Right ventricle myocardium superior (tissue), 1 donor: Measurements from ENCODE around the gene CYP26B1. TPM values are rescaled to one million over a fixed set of nuclear protein-coding genes. Genes with fewer than 3 reads are reported as not detected.
"Not testable (repeated sequence)": the region's sequence is repeated elsewhere in the genome, so short reads cannot be mapped to it uniquely, and the experiment has no call there.

Experiments used
- ATAC-seq: fragments of 200-7000 bp; cut with Tn5 transposase; one replicate; pipeline ENCODE4 v1.9.1; 2020; ENCODE audit warnings: mild to moderate bottlenecking; ENCODE audit not compliant: poor library complexity
- DNase-seq: peaks from one replicate; pipeline ENCODE4 v3.0.0-alpha.2; 2020
- intact Hi-C: fragments of 100-400 bp; cut with DNase I; formaldehyde crosslinking; loops from one replicate; pipeline ENCODE4 v1.11.2; 2022
- total RNA-seq: library from RNA; stranded (reverse); fragmentation: NEBNext Ultra II Directional; extraction: Animal tissue kit (Norgen Biotek cat#: 25700); gene quantifications from one replicate; pipeline ENCODE4 v1.2.1, GENCODE V29; 2021
- donor health status: DM: no; HTN: yes; CAD: no; lungs with severe emphysema.

CYP26B1 gene
- total RNA-seq, 1 donor from 2014 or later: 4.4 TPM

DNA sequence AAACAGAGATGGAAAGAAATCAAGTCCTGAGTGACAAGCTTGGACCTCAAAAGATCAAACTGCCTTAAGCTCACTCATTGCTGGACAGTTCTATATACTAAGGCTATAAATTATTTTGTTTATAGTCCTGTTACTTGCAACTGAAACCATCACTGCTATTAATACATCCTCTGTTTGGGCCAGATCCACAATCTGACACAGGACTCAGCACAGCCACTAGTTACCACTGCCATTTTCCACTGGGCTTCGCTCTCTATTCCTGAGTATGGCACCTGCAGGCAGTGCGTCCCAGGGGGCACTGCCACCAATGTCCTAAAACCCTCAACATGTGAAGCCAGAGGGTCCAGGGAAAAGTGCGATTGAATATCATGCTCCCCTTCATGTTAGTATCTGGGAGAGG lies 52.3 kb downstream of the CYP26B1 start:
- intact Hi-C loops: no loop called here
- ATAC-seq (no peak), DNase-seq (no peak)

DNA sequence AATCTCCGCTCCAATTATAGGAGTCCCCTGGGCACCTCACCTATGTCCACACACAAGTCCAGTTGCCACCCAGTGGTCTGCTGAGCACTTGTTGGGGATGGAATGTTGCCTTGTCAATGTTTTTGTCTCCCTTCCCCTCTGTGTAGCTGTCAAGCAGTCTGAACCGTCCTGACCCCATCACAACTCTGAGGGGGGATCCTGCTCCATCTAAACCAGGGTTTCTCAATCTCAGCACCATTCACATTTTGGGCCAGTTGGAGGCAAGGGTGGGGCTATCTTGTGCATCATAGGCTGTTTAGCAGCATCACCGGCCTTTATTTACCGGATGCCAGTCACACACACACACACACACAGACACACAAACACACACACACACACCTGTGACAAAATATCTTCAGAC lies 53.0 kb downstream of the CYP26B1 start:
- ATAC-seq (no peak), DNase-seq (no peak)
- intact Hi-C loops: no loop called here

DNA sequence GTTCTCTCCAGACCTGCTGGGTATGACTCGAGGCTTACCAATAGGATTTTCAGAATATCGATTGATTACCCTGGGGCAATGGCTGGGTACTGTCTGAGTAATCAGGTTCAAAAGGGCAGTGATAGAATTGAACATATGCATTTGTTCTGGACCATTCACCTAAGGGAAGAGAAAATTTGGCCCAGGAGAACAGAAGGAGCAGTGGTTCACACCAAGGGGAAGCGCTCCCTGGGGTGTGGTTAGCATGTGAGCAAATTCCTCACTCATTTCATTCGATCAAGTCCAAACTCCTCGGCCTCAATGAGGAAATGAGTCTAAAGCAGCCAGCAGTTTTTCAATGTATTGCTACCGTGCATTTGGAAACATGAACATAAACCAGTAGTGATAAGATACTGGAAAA lies 55.6 kb downstream of the CYP26B1 start:
- intact Hi-C loops: no loop called here
- no peak for ATAC-seq
- no peak for DNase-seq

- ATAC-seq: no peak
These were observed 56.7 kb downstream of the CYP26B1 start for GRCh38 chr2:72090781-72091482.

DNA sequence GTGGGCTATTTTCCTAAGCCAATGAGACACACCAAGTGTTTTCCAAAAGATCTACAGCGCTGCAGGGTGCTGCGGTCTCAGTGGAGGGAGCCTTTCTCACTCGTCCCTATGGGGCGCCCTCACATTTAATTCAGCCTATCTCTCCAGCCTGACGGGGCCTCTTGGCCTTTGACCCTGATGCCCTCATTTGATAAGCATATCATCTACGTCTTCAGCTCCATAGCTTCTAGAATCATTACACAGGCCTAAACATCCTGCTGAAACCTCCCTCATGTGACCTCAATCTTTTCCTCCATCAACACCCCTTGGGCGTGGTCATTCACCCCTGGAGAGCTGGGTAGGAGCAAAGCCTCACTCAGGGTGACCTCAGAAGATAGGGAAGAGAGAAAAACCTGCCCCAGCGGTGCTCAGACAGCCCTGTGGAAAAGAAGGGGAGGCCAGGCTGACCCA lies 57.4 kb downstream of the CYP26B1 start:
- intact Hi-C loops: no loop called here
- DNase-seq: no peak
- no peak for ATAC-seq

More at GRCh38 chr2:72090781-72091482, 56.7 kb downstream of the CYP26B1 start:
- intact Hi-C loops: no loop called here
- DNase-seq: no peak

- no peak for ATAC-seq
- no peak for DNase-seq
- intact Hi-C loops: no loop called here
These were observed 58.1 kb downstream of the CYP26B1 start for GRCh38 chr2:72089537-72089936.

DNA sequence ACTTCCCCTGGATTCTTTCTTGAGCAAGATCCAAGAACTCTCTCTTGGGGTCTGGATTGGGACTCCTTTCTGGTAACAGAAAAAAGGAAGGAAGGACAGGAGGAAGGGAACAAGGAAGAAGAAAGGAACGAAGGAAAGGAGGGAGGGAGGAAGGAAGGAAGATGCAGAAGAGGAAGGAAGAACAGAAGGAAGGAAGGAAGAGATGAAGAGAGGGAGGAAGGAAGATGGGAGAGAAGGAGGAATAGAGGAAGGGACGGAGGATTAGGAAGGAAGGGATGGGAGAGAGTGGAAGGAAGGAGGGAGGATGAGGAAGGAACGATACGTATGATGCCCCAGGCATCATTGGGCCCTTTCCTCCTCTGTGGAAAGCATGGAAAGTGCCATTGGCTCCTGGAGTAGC lies 58.6 kb downstream of the CYP26B1 start:
- DNase-seq: no peak
- no peak for ATAC-seq
- intact Hi-C loops: no loop called here

DNA sequence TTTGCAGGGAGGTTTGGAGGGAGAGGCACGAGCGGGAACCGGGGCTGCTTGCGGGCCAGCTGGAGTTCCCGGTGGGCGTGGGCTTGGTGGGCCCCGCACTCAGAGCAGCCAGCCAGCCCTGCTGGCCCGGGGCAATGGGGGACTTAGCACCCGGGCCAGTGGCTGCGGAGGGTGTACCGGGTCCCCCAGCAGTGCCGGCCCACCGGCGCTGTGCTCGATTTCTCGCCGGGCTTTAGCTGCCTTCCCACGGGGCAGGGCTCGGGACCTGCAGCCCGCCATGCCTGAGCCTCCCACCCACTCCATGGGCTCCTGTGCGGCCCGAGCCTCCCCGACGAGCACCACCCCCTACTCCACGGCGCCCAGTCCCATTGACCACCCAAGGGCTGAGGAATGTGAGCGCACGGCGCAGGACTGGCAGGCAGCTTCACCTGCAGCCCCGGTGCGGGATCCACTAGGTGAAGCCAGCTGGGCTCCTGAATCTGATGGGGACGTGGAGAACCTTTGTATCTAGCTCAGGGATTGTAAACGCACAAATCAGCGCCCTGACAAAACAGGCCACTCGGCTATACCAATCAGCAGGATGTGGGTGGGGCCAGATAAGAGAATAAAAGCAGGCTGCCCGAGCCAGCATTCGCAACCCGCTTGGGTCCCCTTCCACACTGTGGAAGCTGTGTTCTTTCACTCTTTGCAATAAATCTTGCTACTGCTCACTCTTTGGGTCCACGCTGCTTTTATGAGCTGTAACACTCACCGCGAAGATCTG lies 60.6 kb downstream of the CYP26B1 start:
- DNase-seq, intact Hi-C loops, ATAC-seq: not testable (repeated sequence)

DNA sequence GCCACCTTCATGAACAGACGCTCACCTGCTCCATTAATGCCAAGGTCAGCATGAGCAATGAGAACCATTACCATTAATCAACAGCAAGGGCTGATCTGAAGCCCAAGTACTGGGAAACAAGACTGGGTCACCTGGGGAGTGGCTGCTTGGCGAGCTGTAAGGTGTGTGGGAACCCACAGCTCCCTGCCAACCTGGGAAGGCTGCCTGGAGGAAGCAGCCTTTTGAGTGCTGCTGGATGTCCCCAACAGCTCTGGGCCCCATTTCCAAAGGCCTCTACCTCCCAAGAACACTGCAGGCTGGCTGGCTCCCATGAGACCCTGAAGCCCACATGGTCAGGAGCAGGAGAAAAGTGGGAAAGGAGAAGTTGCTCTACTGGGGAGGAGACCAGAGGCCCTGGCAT lies 62.1 kb downstream of the CYP26B1 start:
- ATAC-seq (no peak), DNase-seq (no peak)
- intact Hi-C loops: no loop called here

- intact Hi-C loops: no loop called here
- no peak for DNase-seq
- ATAC-seq: no peak
These were observed 62.6 kb downstream of the CYP26B1 start for GRCh38 chr2:72085036-72085435.

DNA sequence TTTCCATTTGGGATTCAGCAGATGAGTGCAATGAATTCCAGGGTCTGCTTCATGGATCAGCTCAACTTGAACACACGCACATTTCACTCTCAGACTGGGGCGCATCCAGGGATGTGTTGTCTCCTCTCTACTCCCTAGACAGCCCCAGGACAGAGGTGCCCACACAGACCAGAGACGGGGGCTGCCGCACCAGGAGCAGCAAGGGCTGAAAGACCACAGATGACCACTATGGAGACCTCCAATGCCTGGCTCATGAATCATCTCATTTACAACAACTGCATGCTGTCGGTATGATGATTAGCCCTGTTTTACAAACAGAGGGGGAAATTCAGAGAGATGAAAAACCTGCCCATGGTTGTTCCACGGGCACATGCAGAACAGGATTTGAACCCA lies 63.1 kb downstream of the CYP26B1 start:
- intact Hi-C loops: no loop called here
- ATAC-seq (no peak), DNase-seq (no peak)

- DNase-seq (no peak), ATAC-seq (no peak)
- intact Hi-C loops: no loop called here
These were observed 63.7 kb downstream of the CYP26B1 start for GRCh38 chr2:72083751-72084583.

DNA sequence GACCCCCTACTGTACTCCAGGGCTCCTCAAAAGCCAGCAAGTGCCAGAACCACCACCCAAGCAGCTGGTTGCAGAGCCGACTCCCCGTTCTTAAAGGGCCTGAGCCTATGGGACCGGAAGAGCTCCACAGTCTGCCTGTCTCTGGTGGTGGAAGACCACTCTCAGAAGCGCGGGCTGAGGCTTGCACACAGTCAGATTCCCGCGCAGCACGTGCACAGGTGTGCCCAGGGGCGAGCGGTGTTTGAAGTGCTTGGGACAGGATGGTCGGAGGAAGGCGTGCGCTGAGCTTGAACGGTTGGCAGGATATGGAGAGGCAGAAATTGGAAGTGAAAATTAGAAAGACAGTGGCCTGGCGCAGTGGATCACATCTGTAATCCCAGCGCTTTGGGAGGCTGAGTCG lies 64.8 kb downstream of the CYP26B1 start:
- DNase-seq: no peak
- intact Hi-C loops: no loop called here
- ATAC-seq: no peak

DNA sequence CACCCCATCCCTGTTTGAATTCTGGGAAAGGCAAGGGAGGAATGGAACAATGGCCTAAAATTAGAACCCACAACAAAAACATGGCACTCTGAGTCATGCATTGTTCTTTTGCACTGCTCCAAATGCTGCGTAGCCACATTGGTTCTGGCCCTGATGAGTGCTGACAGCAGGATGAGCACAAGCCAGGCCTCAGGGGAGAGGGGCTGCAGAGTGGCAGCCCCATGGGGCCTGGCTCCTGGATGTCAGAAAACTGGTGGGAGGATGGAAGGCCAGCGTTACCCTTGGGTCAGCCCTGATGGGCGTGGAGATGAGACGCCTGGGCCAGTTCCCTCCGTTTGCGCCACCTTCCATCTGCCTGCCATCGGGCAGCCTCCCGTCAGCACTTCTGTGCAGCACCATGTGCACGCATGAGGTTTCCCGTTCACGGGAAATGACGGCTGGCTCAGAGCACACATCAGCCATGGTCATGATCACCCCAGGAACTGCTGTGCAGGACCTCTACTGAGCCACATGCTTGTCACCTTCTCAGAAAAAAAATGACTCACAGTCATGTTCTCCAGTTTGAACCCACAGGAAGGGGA lies 65.6 kb downstream of the CYP26B1 start:
- no peak for DNase-seq
- ATAC-seq: no peak

DNA sequence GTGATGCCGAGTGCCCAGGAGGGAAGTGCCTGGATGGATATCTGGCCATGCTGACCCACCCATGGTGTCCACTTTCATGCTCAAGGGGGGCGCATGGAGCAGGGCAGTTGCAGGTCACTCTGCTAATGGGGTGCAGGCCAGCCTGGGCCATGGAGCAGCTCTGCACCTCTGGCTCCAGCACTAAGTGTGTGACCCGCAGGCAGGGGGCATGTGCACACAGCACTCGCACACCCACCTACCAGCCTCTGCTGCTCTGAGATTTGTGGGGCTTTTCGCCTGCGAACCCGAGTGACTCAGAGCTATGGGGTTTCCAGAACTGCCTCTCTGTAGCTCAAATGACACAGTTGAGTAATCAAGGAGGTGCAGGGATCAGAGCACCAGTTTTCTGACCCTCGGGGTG lies 66.2 kb downstream of the CYP26B1 start:
- intact Hi-C loops: no loop called here
- ATAC-seq (no peak), DNase-seq (no peak)

More for the DNA sequence above, 65.6 kb downstream of the CYP26B1 start:
- intact Hi-C loops: no loop called here

GRCh38 chr2:72080286-72081145 lies 67.1 kb downstream of the CYP26B1 start:
- intact Hi-C loops: no loop called here
- no peak for DNase-seq
- no peak for ATAC-seq
